ENCODE measurements around the gene METTL27.

Gene METTL27

DNA sequence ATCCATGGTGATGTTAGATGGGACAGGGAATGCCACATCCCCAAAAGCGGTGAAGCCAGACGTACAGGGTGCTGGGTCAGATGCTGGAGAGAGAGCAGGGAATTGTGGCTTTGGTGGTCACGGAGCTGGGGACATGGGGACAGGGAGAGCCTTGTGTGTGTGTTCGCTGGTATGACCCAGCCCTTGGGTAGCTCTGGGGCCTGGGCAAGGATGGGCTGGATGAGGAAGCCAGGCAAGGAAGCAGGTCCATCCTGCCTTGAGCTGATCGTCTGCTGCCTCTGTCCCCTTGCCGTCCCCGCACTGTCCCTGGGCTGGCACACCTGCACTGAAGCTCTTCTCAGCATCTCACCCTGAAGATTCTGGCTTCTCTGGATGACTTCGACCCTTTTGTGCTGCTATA lies 26.9 kb downstream of the METTL27 start:
- Histone ChIP-seq H3K4me2 (ENCODE audit: low read length) (no peak overlapping the region), H2BK120ac (ENCODE audit: insufficient read depth, low read length, poor library complexity) (no peak overlapping the region), H2AFZ (ENCODE audit: insufficient read depth, low read length, poor library complexity) (no peak overlapping the region), H2BK5ac (ENCODE audit: low read depth, low read length, poor library complexity) (no peak overlapping the region), H3K4ac (ENCODE audit: low read depth, low read length) (no peak overlapping the region), H3K36me3 (ENCODE audit: control insufficient read depth in 1 of 2, insufficient read depth in 2 of 2, low read length in 2 of 2) (no peaks in the 10 kb centered on the region), H3K9ac (ENCODE audit: low read length) (no peak overlapping the region), H2BK12ac (ENCODE audit: low read length) (no peak overlapping the region), H3K79me1 (ENCODE audit: low read length) (no peaks in the 10 kb centered on the region), H4K91ac (ENCODE audit: low read depth, low read length) (no peak overlapping the region), H3K27ac (ENCODE audit: low read depth, low read length) (no peak overlapping the region), H3K4me1 (ENCODE audit: control insufficient read depth in 1 of 2, insufficient read depth in 2 of 2, low read length in 2 of 2) (peaks cover 0 to 2% of the 10 kb centered on the region in 2 experiments), H4K8ac (ENCODE audit: low read depth, low read length) (no peak overlapping the region), H3K4me3 (ENCODE audit: low read depth, low read length) (no peak overlapping the region), H3K79me2 (ENCODE audit: control insufficient read depth, insufficient read depth, low read length, poor library complexity) (no peaks in the 10 kb centered on the region), H3K18ac (ENCODE audit: low read length) (no peak overlapping the region), H3K14ac (ENCODE audit: low read length) (no peak overlapping the region), H3K9me3 (ENCODE audit: insufficient read depth, low read depth, low read length) (no peaks in the 10 kb centered on the region), H2AK5ac (ENCODE audit: low read length) (no peak overlapping the region), H3K23ac (ENCODE audit: low read length) (no peak overlapping the region), H3K27me3 (ENCODE audit: insufficient read depth, low read length) (no peaks in the 10 kb centered on the region), H4K12ac (ENCODE audit: low read depth, low read length) (no peak overlapping the region)
- DNase-seq: no peak
- no CpG with 5 or more reads among the region's 8 CpGs for WGBS (ENCODE audit: extremely low coverage, insufficient coverage, insufficient read length)

DNA sequence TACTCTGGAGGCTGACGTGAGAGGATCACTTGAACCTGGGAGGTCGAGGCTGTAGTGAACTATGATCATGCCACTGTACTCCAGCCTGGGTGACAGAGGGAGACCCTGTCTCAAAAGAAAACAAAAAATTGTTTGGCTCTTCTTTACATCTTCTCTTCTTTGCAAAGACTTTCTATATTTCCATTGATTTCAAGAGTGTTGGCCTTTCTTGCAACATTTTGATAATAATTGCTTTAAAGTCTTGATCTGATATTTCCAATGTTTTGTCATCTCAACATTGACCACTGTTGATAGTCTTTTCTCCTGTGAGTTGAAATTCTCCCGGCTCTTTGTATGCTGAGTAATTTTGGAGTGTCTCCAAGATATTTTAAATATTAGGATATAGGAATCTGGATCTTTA lies 29.3 kb downstream of the METTL27 start:
- DNase-seq: no peak

DNA sequence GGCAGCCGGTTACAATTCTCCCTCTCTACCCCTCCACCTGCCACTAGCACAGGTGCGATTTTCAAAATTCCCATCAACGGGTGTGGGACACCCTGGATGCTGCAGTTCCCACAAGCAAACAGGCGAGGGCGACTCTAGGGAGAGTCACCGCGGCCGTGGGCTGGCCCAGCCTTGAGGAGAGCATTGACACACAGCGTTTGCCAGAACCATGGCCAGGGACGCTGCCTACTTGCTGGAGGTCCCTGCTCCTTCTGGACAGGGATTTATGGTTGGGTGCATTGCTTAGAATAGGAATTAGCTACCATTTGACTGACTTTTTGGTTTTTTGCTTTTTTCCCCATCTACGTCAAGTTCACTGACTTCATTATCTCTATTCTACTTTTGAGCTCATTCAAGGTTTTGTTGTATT lies 30.6 kb downstream of the METTL27 start:
- WGBS (ENCODE audit: extremely low coverage, insufficient coverage, insufficient read length): no CpG with 5 or more reads among the region's 11 CpGs
- no peak overlapping the region for H2AK5ac ChIP-seq (ENCODE audit: low read length)
- H3K36me3 ChIP-seq (ENCODE audit: control insufficient read depth in 1 of 2, insufficient read depth in 2 of 2, low read length in 2 of 2): no peaks in the 10 kb centered on the region
- no peaks in the 10 kb centered on the region for H3K79me2 ChIP-seq (ENCODE audit: control insufficient read depth, insufficient read depth, low read length, poor library complexity)
- H3K4me2 ChIP-seq (ENCODE audit: low read length): no peak overlapping the region
- H2AFZ ChIP-seq (ENCODE audit: insufficient read depth, low read length, poor library complexity): no peak overlapping the region
- no peak overlapping the region for H4K91ac ChIP-seq (ENCODE audit: low read depth, low read length)
- no peak overlapping the region for H3K9ac ChIP-seq (ENCODE audit: low read length)
- H3K4me1 ChIP-seq (ENCODE audit: control insufficient read depth in 1 of 2, insufficient read depth in 2 of 2, low read length in 2 of 2): peaks cover 6 to 8% of the 10 kb centered on the region in 2 experiments
- H3K14ac ChIP-seq (ENCODE audit: low read length): no peak overlapping the region
- no peak overlapping the region for H3K27ac ChIP-seq (ENCODE audit: low read depth, low read length)
- no peak overlapping the region for H2BK120ac ChIP-seq (ENCODE audit: insufficient read depth, low read length, poor library complexity)
- H3K4me3 ChIP-seq (ENCODE audit: low read depth, low read length): no peak overlapping the region
- no peak overlapping the region for H3K4ac ChIP-seq (ENCODE audit: low read depth, low read length)
- H2BK5ac ChIP-seq (ENCODE audit: low read depth, low read length, poor library complexity): no peak overlapping the region
- peaks cover 3% of the 10 kb centered on the region for H3K79me1 ChIP-seq (ENCODE audit: low read length)
- no peak overlapping the region for H4K12ac ChIP-seq (ENCODE audit: low read depth, low read length)
- H3K9me3 ChIP-seq (ENCODE audit: insufficient read depth, low read depth, low read length): no peaks in the 10 kb centered on the region
- H3K27me3 ChIP-seq (ENCODE audit: insufficient read depth, low read length): no peaks in the 10 kb centered on the region
- no peak overlapping the region for H4K8ac ChIP-seq (ENCODE audit: low read depth, low read length)
- peak; percentile 86 to 91 for DNase-seq
- H3K18ac ChIP-seq (ENCODE audit: low read length): no peak overlapping the region
- no peak overlapping the region for H2BK12ac ChIP-seq (ENCODE audit: low read length)
- no peak overlapping the region for H3K23ac ChIP-seq (ENCODE audit: low read length)

More for the DNA sequence above, 29.3 kb downstream of the METTL27 start:
- Histone ChIP-seq H4K8ac (ENCODE audit: low read depth, low read length) (no peak overlapping the region), H2AK5ac (ENCODE audit: low read length) (no peak overlapping the region), H3K23ac (ENCODE audit: low read length) (no peak overlapping the region), H3K79me1 (ENCODE audit: low read length) (peaks cover 3% of the 10 kb centered on the region), H3K4me2 (ENCODE audit: low read length) (no peak overlapping the region), H3K4me3 (ENCODE audit: low read depth, low read length) (no peak overlapping the region), H2BK5ac (ENCODE audit: low read depth, low read length, poor library complexity) (no peak overlapping the region), H2BK12ac (ENCODE audit: low read length) (no peak overlapping the region), H3K27ac (ENCODE audit: low read depth, low read length) (no peak overlapping the region), H3K18ac (ENCODE audit: low read length) (no peak overlapping the region), H4K12ac (ENCODE audit: low read depth, low read length) (no peak overlapping the region), H3K9ac (ENCODE audit: low read length) (no peak overlapping the region), H2BK120ac (ENCODE audit: insufficient read depth, low read length, poor library complexity) (no peak overlapping the region), H3K79me2 (ENCODE audit: control insufficient read depth, insufficient read depth, low read length, poor library complexity) (no peaks in the 10 kb centered on the region), H3K27me3 (ENCODE audit: insufficient read depth, low read length) (no peaks in the 10 kb centered on the region), H3K4ac (ENCODE audit: low read depth, low read length) (no peak overlapping the region), H3K14ac (ENCODE audit: low read length) (no peak overlapping the region), H3K9me3 (ENCODE audit: insufficient read depth, low read depth, low read length) (no peaks in the 10 kb centered on the region), H3K4me1 (ENCODE audit: control insufficient read depth in 1 of 2, insufficient read depth in 2 of 2, low read length in 2 of 2) (peaks cover 6 to 8% of the 10 kb centered on the region in 2 experiments), H2AFZ (ENCODE audit: insufficient read depth, low read length, poor library complexity) (no peak overlapping the region), H4K91ac (ENCODE audit: low read depth, low read length) (no peak overlapping the region), H3K36me3 (ENCODE audit: control insufficient read depth in 1 of 2, insufficient read depth in 2 of 2, low read length in 2 of 2) (no peaks in the 10 kb centered on the region)
- no CpG with 5 or more reads among the region's 3 CpGs for WGBS (ENCODE audit: extremely low coverage, insufficient coverage, insufficient read length)

DNA sequence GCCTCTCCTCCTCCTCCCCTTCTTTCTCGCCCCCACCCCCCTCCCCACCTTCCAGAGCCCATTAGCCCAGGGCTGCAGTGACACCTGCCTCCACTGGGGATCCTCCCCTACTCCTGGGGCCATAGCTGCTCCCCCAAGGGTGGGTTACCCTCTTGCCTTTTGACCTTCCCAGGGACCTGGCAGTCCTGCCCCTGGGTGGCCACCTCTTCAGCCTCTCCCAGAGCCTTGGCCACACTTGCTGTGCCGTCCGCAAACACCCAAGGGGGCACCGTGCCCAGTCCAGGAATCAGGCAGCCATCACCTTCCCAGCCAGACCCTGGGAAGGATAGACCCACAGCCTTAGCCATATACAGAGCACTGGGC lies 31.3 kb downstream of the METTL27 start:
- Histone ChIP-seq H2BK5ac (ENCODE audit: low read depth, low read length, poor library complexity) (no peak overlapping the region), H3K9ac (ENCODE audit: low read length) (no peak overlapping the region), H3K9me3 (ENCODE audit: insufficient read depth, low read depth, low read length) (no peaks in the 10 kb centered on the region), H4K8ac (ENCODE audit: low read depth, low read length) (no peak overlapping the region), H2AK5ac (ENCODE audit: low read length) (no peak overlapping the region), H3K27ac (ENCODE audit: low read depth, low read length) (no peak overlapping the region), H3K27me3 (ENCODE audit: insufficient read depth, low read length) (no peaks in the 10 kb centered on the region), H3K36me3 (ENCODE audit: control insufficient read depth in 1 of 2, insufficient read depth in 2 of 2, low read length in 2 of 2) (no peaks in the 10 kb centered on the region), H4K91ac (ENCODE audit: low read depth, low read length) (no peak overlapping the region), H3K79me2 (ENCODE audit: control insufficient read depth, insufficient read depth, low read length, poor library complexity) (no peaks in the 10 kb centered on the region), H3K18ac (ENCODE audit: low read length) (no peak overlapping the region), H3K4ac (ENCODE audit: low read depth, low read length) (no peak overlapping the region), H3K79me1 (ENCODE audit: low read length) (peaks cover 3% of the 10 kb centered on the region), H3K14ac (ENCODE audit: low read length) (no peak overlapping the region), H4K12ac (ENCODE audit: low read depth, low read length) (no peak overlapping the region), H2BK12ac (ENCODE audit: low read length) (peak overlapping the region; percentile 32), H3K4me3 (ENCODE audit: low read depth, low read length) (no peak overlapping the region), H3K23ac (ENCODE audit: low read length) (no peak overlapping the region), H3K4me2 (ENCODE audit: low read length) (no peak overlapping the region), H2BK120ac (ENCODE audit: insufficient read depth, low read length, poor library complexity) (no peak overlapping the region), H2AFZ (ENCODE audit: insufficient read depth, low read length, poor library complexity) (no peak overlapping the region), H3K4me1 (ENCODE audit: control insufficient read depth in 1 of 2, insufficient read depth in 2 of 2, low read length in 2 of 2) (peaks cover 6 to 8% of the 10 kb centered on the region in 2 experiments)
- WGBS (ENCODE audit: extremely low coverage, insufficient coverage, insufficient read length): no CpG with 5 or more reads among the region's 4 CpGs
- no peak for DNase-seq
